K562 (cell line): Measurements from ENCODE around the gene ABHD8. TPM values are rescaled to one million over a fixed set of nuclear protein-coding genes. Genes with fewer than 3 reads are reported as not detected.

Experiments used
- E2F8 ChIP-seq: fragments of 450-650 bp; IDR thresholded peaks from 2 replicates; pipeline ENCODE4 v1.7.1; 2018; ENCODE audit warnings: mild to moderate bottlenecking, low read depth; ENCODE audit not compliant: partially characterized antibody
- MEF2D ChIP-seq: conservative IDR thresholded peaks from 2 replicates; pipeline ENCODE4 v1.6.1; 2016; ENCODE audit warnings: low read depth, missing genetic modification characterization, missing compliant biosample characterization
- MTA3 ChIP-seq: fragments of 450-650 bp; formaldehyde crosslinking; IDR thresholded peaks from 2 replicates; pipeline ENCODE4 v1.6.1; 2017; ENCODE audit warnings: mild to moderate bottlenecking, borderline replicate concordance
- NFXL1 ChIP-seq: fragments of 450-650 bp; formaldehyde crosslinking; IDR thresholded peaks from 2 replicates; pipeline ENCODE4 v1.4.0; 2021; ENCODE audit warnings: mild to moderate bottlenecking
- ZNF318 ChIP-seq, 2 experiments: fragments of 450-650 bp; IDR thresholded peaks; 2 replicates each; pipeline ENCODE4 v1.6.1; 2016; ENCODE audit warnings: mild to moderate bottlenecking in 2 of 2, borderline replicate concordance in 1 of 2, low read depth in 1 of 2, moderate library complexity in 1 of 2
- ZNF551 ChIP-seq: fragments of 250-450 bp; sonication (Bioruptor Pico); IDR thresholded peaks from 2 replicates; pipeline ENCODE4 v1.5.0; 2021; ENCODE audit warnings: mild to moderate bottlenecking, moderate library complexity
- polyA plus RNA-seq, 8 experiments: library from polyadenylated mRNA; depleted of rRNA in 4 of 8; stranded (reverse) in 5 of 8; unstranded in 3 of 8; fragments of >200 nt; fragmentation: Nextera tagmentation in 2 of 8; fragmentation: Illumina TruSeq in 1 of 8; extraction: Ambion mirVana in 2 of 8; extraction: Trizol in 1 of 8; gene quantifications; 2 replicates each; pipeline versions ENCODE4 v1.2.1 to v1.2.3, GENCODE V29; 2011 to 2014; ENCODE audit warnings: inconsistent platforms in 1 of 8, missing spikeins in 1 of 8
- total RNA-seq, 7 experiments: library from RNA; depleted of rRNA in 6 of 7; stranded (reverse); fragments of >200 nt in 6 of 7; fragmentation: Illumina TruSeq in 2 of 7; extraction: Trizol in 2 of 7; gene quantifications; 2 replicates each; pipeline versions ENCODE4 v1.2.1 to v1.2.3, GENCODE V29; 2011 to 2021; ENCODE audit warnings: low replicate concordance in 1 of 7
- TF ChIP-seq, protein P1 (sequence below): fragments of 450-650 bp; IDR thresholded peaks from 2 replicates; pipeline ENCODE4 v1.6.1; 2018; ENCODE audit not compliant: partially characterized antibody
- TF ChIP-seq, protein P2 (sequence below), 2 experiments: fragments of 450-650 bp in 1 of 2; sonication (generic) in 1 of 2; formaldehyde crosslinking in 1 of 2; IDR thresholded peaks in 1 of 2; conservative IDR thresholded peaks in 1 of 2; 2 replicates each; pipeline versions ENCODE4 v1.6.1 to v1.8.1; 2016 to 2023; ENCODE audit warnings: mild to moderate bottlenecking in 2 of 2, moderate library complexity in 2 of 2, inconsistent platforms in 1 of 2, missing genetic modification reagents in 1 of 2

Gene ABHD8
- total and polyA plus RNA-seq, 9 of the 15 experiments (the other 6 are each of a cell fraction or from before 2014, with no cell fraction given) = 0.04 to 6.6 (median 2.0) TPM; not detected in 1

- TF ChIP-seq MTA3 (peak; percentile 100), E2F8 (peak; percentile 81), ZNF318 (IDR thresholded peaks at IDR 0.05; ENCODE audit: borderline replicate concordance in 1 of 2, low read depth in 1 of 2) (peak in 1 of 2 experiments; percentile 57; a peak in 2 of 4 replicates), NFXL1 (CRISPR knock-in tag) (no peak), ZNF551 (CRISPR knock-in tag) (no peak), MEF2D (0 out of 2 replicates have a peak, but pooled peaks have one; percentile 26)
- TF ChIP-seq, protein P1, sequence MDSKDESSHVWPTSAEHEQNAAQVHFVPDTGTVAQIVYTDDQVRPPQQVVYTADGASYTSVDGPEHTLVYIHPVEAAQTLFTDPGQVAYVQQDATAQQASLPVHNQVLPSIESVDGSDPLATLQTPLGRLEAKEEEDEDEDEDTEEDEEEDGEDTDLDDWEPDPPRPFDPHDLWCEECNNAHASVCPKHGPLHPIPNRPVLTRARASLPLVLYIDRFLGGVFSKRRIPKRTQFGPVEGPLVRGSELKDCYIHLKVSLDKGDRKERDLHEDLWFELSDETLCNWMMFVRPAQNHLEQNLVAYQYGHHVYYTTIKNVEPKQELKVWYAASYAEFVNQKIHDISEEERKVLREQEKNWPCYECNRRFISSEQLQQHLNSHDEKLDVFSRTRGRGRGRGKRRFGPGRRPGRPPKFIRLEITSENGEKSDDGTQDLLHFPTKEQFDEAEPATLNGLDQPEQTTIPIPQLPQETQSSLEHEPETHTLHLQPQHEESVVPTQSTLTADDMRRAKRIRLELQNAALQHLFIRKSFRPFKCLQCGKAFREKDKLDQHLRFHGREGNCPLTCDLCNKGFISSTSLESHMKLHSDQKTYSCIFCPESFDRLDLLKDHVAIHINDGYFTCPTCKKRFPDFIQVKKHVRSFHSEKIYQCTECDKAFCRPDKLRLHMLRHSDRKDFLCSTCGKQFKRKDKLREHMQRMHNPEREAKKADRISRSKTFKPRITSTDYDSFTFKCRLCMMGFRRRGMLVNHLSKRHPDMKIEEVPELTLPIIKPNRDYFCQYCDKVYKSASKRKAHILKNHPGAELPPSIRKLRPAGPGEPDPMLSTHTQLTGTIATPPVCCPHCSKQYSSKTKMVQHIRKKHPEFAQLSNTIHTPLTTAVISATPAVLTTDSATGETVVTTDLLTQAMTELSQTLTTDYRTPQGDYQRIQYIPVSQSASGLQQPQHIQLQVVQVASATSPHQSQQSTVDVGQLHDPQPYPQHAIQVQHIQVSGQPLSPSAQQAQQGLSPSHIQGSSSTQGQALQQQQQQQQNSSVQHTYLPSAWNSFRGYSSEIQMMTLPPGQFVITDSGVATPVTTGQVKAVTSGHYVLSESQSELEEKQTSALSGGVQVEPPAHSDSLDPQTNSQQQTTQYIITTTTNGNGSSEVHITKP = no peak
- TF ChIP-seq, protein P2, sequence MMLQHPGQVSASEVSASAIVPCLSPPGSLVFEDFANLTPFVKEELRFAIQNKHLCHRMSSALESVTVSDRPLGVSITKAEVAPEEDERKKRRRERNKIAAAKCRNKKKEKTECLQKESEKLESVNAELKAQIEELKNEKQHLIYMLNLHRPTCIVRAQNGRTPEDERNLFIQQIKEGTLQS (IDR thresholded peaks at IDR 0.05) = peak; percentile 97
- TF ChIP-seq, protein P2 (CRISPR knock-in tag; conservative IDR thresholded peaks at IDR 0.05) = no peak
Measured at GRCh38 chr19:17351815-17352435, 48.7 kb upstream of the ABHD8 start (continued).
